GM10266 (cell line): ENCODE data around the gene CBLN4.

ENCODE experiments used
- DNase-seq: peaks from one replicate; pipeline ENCODE4 v3.0.0; 2012; ENCODE audit errors: extremely low spot score
- TF ChIP-seq, protein P1 (sequence below): IDR thresholded peaks from 2 replicates; pipeline ENCODE4 v1.5.1; 2012; ENCODE audit warnings: mild to moderate bottlenecking, low read depth; ENCODE audit not compliant: control insufficient read depth, insufficient read depth; ENCODE audit errors: missing control alignments

Gene CBLN4

DNA sequence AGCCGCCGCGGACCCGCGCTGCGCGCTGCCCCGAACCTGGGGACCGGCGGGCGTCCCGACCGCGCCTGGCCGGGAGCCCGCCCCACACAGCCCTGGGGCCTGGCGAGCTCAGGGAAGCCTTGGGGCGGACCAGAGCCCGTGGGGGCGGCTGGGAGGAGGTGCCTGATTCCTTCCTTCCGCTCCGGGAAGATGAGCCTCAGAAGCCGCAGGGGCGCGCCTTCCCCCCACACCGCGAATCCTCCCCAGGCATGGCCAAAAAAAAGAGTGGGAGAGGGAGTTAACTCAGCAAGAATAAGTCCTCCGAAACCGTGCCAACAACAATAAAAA, at the start of gene CBLN4:
Gene CBLN4, minus strand, starts transcription at position 131 of the 327 bp plus-strand sequence. CDS start 1,348 bp downstream, outside the sequence.
- TF ChIP-seq, protein P1, sequence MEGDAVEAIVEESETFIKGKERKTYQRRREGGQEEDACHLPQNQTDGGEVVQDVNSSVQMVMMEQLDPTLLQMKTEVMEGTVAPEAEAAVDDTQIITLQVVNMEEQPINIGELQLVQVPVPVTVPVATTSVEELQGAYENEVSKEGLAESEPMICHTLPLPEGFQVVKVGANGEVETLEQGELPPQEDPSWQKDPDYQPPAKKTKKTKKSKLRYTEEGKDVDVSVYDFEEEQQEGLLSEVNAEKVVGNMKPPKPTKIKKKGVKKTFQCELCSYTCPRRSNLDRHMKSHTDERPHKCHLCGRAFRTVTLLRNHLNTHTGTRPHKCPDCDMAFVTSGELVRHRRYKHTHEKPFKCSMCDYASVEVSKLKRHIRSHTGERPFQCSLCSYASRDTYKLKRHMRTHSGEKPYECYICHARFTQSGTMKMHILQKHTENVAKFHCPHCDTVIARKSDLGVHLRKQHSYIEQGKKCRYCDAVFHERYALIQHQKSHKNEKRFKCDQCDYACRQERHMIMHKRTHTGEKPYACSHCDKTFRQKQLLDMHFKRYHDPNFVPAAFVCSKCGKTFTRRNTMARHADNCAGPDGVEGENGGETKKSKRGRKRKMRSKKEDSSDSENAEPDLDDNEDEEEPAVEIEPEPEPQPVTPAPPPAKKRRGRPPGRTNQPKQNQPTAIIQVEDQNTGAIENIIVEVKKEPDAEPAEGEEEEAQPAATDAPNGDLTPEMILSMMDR = no peak
- no peak for DNase-seq

GRCh38 chr20:56043227-56043626, 37.9 kb upstream of the CBLN4 start:
- TF ChIP-seq, protein P1 = no peak
- DNase-seq = no peak

- DNase-seq = no peak
- TF ChIP-seq, protein P1 = no peak
These were observed 26.9 kb upstream of the CBLN4 start for GRCh38 chr20:56032251-56032650.

DNA sequence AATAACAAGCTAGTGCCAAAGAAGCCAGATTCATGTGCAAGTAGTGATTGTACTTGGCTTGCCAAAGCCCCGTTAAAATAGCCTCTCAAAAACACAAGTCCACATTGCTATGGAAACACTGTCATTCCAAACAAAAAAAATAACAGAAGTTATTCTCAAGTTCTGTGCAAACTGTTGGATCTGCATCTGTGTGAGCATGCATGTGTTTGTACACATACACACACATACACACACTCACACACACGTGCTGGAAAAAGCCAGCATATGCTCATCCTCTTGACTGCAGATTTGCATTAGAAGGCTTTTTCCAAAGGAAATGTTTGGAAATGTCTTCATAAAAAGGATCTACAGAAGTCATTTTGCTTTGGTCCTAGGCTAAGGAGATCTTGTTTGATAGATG, 13.4 kb upstream of the CBLN4 start:
- TF ChIP-seq, protein P1 = no peak
- DNase-seq = no peak

- DNase-seq = no peak
- TF ChIP-seq, protein P1 = no peak
These were observed 12.9 kb upstream of the CBLN4 start for GRCh38 chr20:56018194-56018593.

GRCh38 chr20:56017560-56017959, 12.2 kb upstream of the CBLN4 start:
- TF ChIP-seq, protein P1 = no peak
- DNase-seq = no peak

- no peak for DNase-seq
- TF ChIP-seq, protein P1 = no peak
These were observed 9.7 kb upstream of the CBLN4 start for GRCh38 chr20:56014998-56015397.
